SK-N-SH treated with all-trans-retinoic acid at 6 μM for 48 hours (cell line): ENCODE data around the gene XIAP.

Source experiments
- ATAC-seq: fragments of 200-7000 bp; cut with Tn5 transposase; 3 replicates; pipeline ENCODE4 v1.9.1; 2020; ENCODE audit warnings: mild to moderate bottlenecking, moderate library complexity
- ARNTL ChIP-seq: fragments of 450-650 bp; formaldehyde crosslinking; IDR thresholded peaks from 2 replicates; pipeline ENCODE4 v1.5.0; 2020; ENCODE audit warnings: low read depth, mild to moderate bottlenecking, moderate library complexity, borderline replicate concordance
- CREB5 ChIP-seq: fragments of 250-450 bp; sonication (Bioruptor Pico); IDR thresholded peaks from 2 replicates; pipeline ENCODE4 v1.5.1; 2020; ENCODE audit warnings: low read depth, mild to moderate bottlenecking, moderate library complexity
- CSDC2 ChIP-seq: fragments of 250-450 bp; sonication (Bioruptor Pico); IDR thresholded peaks from 2 replicates; pipeline ENCODE4 v1.5.0; 2020; ENCODE audit warnings: mild to moderate bottlenecking, moderate library complexity
- CSRNP3 ChIP-seq: fragments of 250-450 bp; sonication (Bioruptor Pico); IDR thresholded peaks from 2 replicates; pipeline ENCODE4 v1.5.1; 2021; ENCODE audit warnings: mild to moderate bottlenecking, moderate library complexity
- GLIS3 ChIP-seq: fragments of 250-450 bp; sonication (Bioruptor Pico); IDR thresholded peaks from 2 replicates; pipeline ENCODE4 v1.5.0; 2020; ENCODE audit warnings: mild to moderate bottlenecking, moderate library complexity
- ISL1 ChIP-seq: fragments of 250-450 bp; sonication (Bioruptor Pico); IDR thresholded peaks from 2 replicates; pipeline ENCODE4 v2.1.2; 2022; ENCODE audit warnings: mild to moderate bottlenecking, moderate library complexity
- PATZ1 ChIP-seq: fragments of 250-450 bp; sonication (Bioruptor Pico); IDR thresholded peaks from 2 replicates; pipeline ENCODE4 v1.8.0; 2020; ENCODE audit warnings: mild to moderate bottlenecking, moderate library complexity, borderline replicate concordance
- POU6F1 ChIP-seq: fragments of 250-450 bp; sonication (Bioruptor Pico); IDR thresholded peaks from 2 replicates; pipeline ENCODE4 v1.8.0; 2021; ENCODE audit warnings: low read depth, mild to moderate bottlenecking, moderate library complexity, borderline replicate concordance
- PPARA ChIP-seq: fragments of 250-450 bp; sonication (Bioruptor Pico); IDR thresholded peaks from 2 replicates; pipeline ENCODE4 v1.5.0; 2020; ENCODE audit warnings: mild to moderate bottlenecking, borderline replicate concordance
- RARB ChIP-seq: fragments of 250-450 bp; sonication (Bioruptor Pico); IDR thresholded peaks from 2 replicates; pipeline ENCODE4 v1.8.0; 2021; ENCODE audit warnings: mild to moderate bottlenecking, moderate library complexity
- SNAI2 ChIP-seq: fragments of 250-450 bp; sonication (Bioruptor Pico); IDR thresholded peaks from 2 replicates; pipeline ENCODE4 v1.5.0; 2020; ENCODE audit warnings: mild to moderate bottlenecking, moderate library complexity
- TCF4 ChIP-seq: fragments of 250-450 bp; sonication (Bioruptor Pico); IDR thresholded peaks from 2 replicates; pipeline ENCODE4 v1.8.0; 2021; ENCODE audit warnings: mild to moderate bottlenecking, moderate library complexity, borderline replicate concordance
- TOX ChIP-seq: fragments of 250-450 bp; sonication (Bioruptor Pico); IDR thresholded peaks from 2 replicates; pipeline ENCODE4 v1.8.0; 2021; ENCODE audit warnings: mild to moderate bottlenecking, moderate library complexity, borderline replicate concordance
- TSHZ2 ChIP-seq: fragments of 250-450 bp; sonication (Bioruptor Pico); IDR thresholded peaks from 2 replicates; pipeline ENCODE4 v1.5.0; 2020; ENCODE audit warnings: mild to moderate bottlenecking, moderate library complexity
- ZFP30 ChIP-seq: fragments of 450-650 bp; formaldehyde crosslinking; IDR thresholded peaks from 2 replicates; pipeline ENCODE4 v1.5.0; 2022; ENCODE audit warnings: mild to moderate bottlenecking, moderate library complexity
- ZNF565 ChIP-seq: fragments of 450-650 bp; formaldehyde crosslinking; conservative IDR thresholded peaks from 2 replicates; pipeline ENCODE4 v1.5.0; 2020; ENCODE audit warnings: low read depth, mild to moderate bottlenecking, moderate library complexity
- ZNF70 ChIP-seq: fragments of 450-650 bp; formaldehyde crosslinking; IDR thresholded peaks from 2 replicates; pipeline ENCODE4 v1.5.0; 2020; ENCODE audit warnings: mild to moderate bottlenecking, moderate library complexity
- ZNF8 ChIP-seq: fragments of 450-650 bp; formaldehyde crosslinking; IDR thresholded peaks from 2 replicates; pipeline ENCODE4 v1.5.0; 2020; ENCODE audit warnings: mild to moderate bottlenecking, moderate library complexity

XIAP gene

GRCh38 chrX:123960956-123961267, 101.1 kb downstream of the XIAP start (continued):
- TF ChIP-seq CREB5 (CRISPR knock-in tag), result no peak
- TF ChIP-seq SNAI2 (CRISPR knock-in tag), result no peak
- TF ChIP-seq ZNF70 (CRISPR knock-in tag), result no peak
- no peak for TF ChIP-seq TCF4 (CRISPR knock-in tag)
- no peak for TF ChIP-seq TOX
- TF ChIP-seq PPARA, result no peak

GRCh38 chrX:123961268-123962005, 101.6 kb downstream of the XIAP start, which contains the start of gene STAG2:
Gene STAG2, plus strand, starts transcription at chrX:123961706. Its CDS starts 60,922 bp downstream, at chrX:124022628.
- ATAC-seq, result peak; percentile 38

More at GRCh38 chrX:123961268-123962005, 101.6 kb downstream of the XIAP start, which contains the start of gene STAG2:
- no peak for TF ChIP-seq ARNTL (CRISPR knock-in tag)
- TF ChIP-seq PATZ1 (CRISPR knock-in tag), result no peak
- no peak for TF ChIP-seq GLIS3 (CRISPR knock-in tag)
- TF ChIP-seq ISL1 (CRISPR knock-in tag), result no peak
- TF ChIP-seq ZNF8 (CRISPR knock-in tag), result no peak
- no peak for TF ChIP-seq CSRNP3
- no peak for TF ChIP-seq TCF4 (CRISPR knock-in tag)
- TF ChIP-seq TSHZ2 (CRISPR knock-in tag), result no peak
- no peak for TF ChIP-seq POU6F1 (CRISPR knock-in tag)
- TF ChIP-seq PPARA, result no peak
- no peak for TF ChIP-seq CSDC2 (CRISPR knock-in tag)
- TF ChIP-seq RARB (CRISPR knock-in tag), result no peak
- no peak for TF ChIP-seq TOX
- no peak for TF ChIP-seq ZNF70 (CRISPR knock-in tag)
- TF ChIP-seq ZFP30 (CRISPR knock-in tag), result no peak
- no peak for TF ChIP-seq SNAI2 (CRISPR knock-in tag)
- TF ChIP-seq ZNF565, result no peak
- TF ChIP-seq, all 23 proteins: peak for 0
